EH (cell line): ENCODE measurements around the gene CFAP157.

Experiments used
- DNase-seq: peaks from one replicate; pipeline ENCODE4 v3.0.0-alpha.2; 2015; ENCODE audit warnings: low read depth

The CFAP157 gene

DNA sequence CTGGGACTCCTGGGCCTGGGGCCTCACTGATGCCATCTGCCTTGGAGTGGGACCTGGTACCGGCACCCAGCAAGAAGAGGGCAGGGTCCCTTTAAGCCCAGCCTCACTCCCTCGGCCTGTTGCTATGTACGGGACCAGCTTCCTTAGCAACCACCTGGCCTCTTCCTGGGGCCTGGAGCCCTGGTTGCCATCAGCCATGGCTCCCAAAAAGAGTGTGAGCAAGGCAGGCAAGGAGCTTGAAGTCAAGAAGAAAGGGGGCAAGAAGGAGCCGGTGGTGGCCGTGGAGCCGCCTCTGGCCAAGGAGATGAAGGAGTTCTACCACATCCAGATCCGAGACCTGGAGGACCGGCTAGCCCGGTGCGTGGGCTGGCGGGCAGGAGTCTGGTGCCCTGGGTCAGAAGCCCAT is at the start of gene CFAP157:
TSS of gene CFAP157 (plus strand) at position 153 of the 406 bp plus-strand sequence. CDS start at position 197, 44 bp downstream.
- no peak for DNase-seq

DNA sequence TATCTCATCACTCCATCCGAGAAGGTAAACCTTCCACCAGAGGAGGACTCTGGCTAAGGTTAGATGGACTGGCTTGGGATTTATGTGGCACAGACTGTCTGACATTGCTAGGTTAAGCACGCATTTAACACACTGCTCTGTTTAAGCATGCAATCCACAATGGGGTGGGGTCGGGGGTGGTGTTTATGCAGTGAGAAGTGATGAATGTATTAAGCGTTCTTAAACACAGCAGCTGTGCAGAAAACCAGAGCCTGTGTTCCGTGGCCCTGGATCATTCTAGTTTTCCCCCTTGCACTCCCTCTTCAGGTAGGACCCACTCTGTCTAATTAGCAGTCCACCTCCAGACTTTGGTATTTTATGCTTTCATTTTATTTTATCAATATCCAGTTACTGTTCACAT is 48.4 kb upstream of the CFAP157 start:
- DNase-seq = no peak

DNA sequence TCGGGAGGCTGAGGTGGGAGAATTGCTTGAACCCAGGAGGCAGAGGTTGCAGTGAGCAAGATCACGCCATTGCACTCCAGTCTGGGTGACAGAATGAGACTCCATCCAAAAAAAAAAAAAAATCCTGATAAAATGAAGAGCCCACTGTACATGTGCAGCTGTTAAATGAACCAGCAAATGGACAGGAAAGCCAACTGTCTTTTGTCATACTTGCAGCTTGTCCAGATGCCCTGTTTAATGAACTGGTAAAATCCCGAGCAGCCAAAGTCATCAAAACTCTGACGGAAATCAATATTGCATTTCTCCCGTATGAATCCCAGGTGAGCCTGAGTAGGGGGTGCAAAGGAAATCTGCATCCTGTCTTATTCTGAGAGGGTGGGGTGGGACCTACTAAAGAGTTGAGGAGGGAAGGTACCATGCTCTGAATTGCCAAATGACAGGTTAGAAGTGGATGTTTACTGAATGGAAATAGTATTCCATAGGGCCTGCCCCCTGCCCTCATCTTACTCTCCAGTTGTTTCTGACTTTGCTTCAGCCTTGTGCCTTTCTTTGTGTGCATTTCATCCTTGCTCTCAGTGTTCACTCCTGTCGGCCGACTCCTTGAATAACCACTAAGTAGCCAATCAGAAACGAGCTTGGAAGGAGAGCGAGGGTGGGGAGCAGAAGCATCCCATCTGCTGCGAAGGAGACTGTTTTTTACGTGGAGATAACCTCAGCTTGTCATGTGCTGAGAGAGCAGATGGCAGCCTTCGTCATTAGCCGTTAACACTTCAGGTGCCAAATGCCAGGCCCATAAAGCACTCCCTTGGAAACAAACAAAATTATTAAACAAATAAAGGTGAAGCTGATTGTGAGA is 45.7 kb upstream of the CFAP157 start:
- DNase-seq = no peak

DNA sequence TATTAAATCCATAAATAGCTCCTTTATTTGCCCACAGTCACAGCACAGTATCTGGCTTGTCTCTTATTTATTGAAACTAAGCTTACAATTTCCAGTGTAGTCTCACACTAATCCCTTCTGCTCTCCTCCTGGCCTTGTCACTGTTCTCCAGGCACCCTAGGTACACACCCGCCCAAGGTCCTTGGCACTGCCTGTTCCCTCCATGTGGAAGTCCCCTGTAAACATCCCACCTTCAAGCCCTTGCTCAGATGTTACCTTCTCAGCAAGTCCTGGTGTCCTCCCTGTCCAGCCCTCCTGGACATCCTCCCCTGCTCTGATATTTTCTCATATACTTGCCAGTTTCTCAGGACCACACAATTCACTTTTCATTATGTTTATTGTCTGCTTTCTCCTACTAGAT is 44.2 kb upstream of the CFAP157 start:
- no peak for DNase-seq

DNA sequence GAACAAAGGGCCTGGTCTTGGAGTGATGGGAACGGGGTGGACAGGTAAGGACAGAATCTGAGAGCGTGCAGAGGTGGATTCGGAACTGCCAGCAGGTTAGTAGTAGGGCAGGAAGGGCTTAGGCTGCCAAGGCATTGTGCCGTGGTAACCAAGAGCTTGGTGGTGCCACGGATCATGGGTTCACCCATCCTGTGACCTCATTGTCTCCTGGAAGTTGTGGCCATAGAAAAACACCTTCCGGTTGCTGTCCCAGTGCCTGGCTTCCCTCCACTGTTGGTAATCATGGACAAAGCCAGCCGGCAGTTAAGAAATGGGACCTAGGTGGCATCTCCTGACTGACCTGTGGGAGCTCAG is 42.5 kb upstream of the CFAP157 start:
- DNase-seq = no peak

DNA sequence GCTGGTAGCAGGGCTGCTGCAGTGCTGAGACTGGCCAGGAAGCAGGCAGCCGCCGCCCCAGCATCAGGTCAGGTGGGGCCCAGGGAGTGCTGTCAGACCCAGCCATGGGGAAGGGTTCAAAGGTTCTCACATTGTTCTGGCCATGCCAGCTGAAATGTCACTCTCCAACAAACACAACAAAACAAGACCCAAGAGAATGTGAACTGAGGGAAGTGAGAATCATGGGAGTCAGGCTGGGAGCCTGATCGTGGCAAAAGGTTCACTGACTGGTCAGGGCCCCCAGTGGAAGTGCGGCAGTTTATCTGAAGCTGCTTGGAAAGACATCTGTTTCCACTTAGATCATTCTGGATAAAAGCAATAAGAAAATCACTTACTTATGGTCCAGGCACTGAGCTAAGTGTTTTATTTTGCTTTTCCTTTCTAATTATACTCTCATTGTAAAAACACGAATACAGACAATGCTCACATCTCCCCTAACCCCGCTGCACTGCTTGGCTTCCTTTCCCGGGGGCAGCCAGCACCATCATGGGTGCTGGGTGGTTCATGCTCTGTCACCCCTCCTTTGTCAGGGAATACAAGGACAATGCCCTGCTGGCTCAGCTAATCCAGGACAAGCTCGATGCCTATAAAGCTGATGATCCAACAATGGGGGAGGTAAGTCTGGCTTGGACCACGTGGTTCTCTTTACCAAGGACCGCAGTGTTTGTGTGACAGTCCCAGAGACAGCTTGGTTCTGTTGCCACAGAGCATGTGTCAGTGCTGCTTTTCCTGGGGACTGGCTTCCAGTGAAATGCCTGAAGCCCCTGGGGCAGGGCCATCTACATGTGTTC is 41.9 kb upstream of the CFAP157 start:
- peak; percentile 85 for DNase-seq

DNA sequence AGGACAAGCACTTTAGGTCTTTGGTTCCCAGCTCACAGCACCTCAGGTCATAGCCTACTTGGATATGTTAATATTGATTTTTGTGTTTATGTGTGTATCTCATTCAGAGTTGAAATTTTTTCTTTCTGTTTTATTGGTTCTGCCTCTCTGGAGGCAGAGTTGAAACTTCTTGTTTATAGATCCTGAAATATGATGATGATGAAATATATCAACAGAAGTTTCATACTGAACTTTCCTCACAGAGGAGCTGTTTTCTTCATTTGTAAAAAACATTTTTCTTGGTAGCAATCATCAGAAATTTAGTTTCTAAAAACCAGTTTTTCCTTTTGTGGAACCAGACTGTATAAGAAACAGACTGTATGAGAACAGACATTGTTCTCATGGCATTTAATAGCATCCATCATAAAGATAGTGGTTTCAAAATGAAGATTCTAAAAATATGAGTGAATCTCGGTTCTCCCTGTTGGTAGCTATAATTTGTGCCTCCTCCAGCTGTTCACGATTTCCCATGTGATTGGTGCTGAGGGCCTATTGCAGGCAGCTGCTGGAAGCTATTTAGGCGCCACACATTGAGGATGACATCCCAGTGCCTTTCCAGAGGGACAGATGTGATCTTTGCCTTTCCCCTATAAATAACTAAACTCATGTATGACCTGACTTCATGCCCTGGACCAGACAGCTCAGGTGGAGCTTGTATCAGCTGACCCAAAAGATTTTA is 39.5 kb upstream of the CFAP157 start:
- no peak for DNase-seq

DNA sequence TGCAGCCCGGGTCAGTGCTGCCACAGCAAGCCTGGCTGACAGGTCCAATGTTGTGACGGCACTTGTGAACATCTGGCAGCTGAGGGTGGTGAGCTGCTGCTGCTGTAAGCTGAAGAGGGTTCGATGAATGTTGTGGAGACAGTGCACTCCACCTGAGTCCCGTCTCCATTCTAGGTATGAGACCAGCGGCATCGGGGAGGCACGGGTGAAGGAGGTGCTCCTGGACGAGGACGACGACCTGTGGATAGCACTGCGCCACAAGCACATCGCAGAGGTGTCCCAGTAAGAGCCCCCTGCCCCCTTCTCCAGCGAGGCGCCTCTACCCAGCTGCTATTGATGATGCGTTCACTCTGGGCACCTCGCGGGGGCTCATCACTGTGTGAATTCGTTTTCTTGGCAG is 38.9 kb upstream of the CFAP157 start:
- no peak for DNase-seq

DNA sequence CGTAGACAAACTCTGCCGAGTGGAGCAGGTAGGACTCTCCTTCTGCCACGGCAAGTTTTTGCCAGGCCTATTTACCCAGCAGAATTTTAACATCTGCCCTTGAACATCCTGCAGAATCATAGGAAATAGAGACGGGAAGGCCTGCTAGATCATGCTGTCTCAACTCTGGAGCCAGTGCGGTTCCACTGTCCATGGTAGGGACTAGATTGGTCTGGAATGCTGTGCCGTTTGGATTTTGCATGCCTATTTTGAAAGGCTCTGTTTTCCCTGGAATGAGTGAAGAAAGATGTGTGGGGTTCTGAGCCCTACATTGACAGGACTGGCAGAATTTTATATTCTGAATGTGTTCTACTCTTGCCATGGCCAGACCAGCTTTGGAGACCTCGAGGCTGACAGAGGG is 33.6 kb upstream of the CFAP157 start:
- DNase-seq = no peak

DNA sequence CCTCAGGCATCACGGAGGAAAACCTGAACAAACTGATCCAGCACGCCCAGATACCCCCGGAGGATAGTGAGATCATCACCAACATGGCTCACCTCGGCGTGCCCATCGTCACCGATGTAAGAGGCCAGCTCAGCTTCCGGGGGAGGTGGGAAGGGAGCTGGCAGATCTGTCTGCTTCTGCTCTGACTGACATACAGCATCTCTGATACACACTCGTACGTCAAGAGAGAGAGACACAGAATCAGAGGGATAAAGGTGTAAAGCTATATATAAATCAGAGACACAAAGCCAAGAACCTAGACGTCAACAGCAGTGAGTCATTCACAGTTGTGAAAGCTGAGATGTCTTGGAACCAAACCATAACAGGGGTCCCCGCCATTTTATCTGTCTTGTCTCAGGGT is 30.1 kb upstream of the CFAP157 start:
- DNase-seq = no peak

DNA sequence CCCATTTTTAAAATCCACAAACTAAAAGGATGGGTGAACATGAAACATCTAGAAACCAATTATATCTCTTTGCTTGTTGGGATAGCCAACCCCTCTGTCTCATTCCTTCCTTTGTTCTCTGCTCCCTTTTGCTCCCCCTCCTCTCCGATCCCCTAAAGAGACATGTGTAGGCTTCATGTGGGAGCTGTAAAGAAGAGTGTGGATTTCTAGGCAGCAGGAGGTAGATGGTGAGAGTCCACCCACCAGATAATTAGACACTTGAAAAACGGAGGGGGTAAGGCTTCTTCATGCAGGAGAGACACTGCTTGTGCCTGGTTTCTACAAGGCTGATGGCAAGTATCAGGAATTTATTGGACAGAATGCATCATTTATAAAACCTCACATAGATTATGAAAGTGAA is 27.3 kb upstream of the CFAP157 start:
- DNase-seq = no peak

DNA sequence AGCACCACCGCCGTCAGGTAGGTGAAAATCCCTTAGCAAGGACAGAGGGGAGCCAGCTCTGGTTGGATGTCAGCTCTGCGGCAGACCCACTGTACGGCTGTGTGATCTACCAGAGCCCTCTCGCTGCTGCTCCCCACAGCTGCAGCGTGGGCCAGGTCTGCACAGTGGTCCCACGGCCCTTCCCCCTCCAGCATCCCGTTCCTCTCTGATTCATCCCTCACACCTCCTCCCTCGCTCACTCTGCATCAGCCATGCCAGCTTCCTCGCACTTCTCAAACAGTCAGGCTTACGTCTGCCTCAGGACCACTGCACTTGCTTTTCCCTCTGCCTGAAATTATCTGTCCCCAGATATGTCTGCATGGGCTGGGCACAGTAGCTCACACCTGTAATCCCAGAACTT is 26.6 kb upstream of the CFAP157 start:
- no peak for DNase-seq

DNA sequence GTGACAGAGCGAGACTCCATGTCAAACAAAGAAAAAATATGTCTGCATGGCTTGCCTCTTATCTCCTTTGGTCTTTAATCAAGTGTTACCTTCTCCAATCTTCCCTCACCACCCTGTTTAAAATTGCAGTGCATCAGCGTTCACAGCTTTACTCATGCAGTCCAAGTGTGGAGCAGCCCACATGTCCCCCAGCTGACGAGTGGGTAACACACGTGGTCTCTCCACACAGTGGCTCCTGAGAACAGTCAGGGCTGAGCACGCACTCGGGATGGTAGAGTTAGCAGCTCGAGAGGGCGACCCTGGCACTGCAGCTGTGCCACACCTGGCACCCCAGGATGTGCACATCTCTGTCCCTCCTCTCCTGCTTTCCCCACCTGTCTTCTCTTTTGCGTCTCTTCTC is 25.9 kb upstream of the CFAP157 start:
- no peak for DNase-seq

DNA sequence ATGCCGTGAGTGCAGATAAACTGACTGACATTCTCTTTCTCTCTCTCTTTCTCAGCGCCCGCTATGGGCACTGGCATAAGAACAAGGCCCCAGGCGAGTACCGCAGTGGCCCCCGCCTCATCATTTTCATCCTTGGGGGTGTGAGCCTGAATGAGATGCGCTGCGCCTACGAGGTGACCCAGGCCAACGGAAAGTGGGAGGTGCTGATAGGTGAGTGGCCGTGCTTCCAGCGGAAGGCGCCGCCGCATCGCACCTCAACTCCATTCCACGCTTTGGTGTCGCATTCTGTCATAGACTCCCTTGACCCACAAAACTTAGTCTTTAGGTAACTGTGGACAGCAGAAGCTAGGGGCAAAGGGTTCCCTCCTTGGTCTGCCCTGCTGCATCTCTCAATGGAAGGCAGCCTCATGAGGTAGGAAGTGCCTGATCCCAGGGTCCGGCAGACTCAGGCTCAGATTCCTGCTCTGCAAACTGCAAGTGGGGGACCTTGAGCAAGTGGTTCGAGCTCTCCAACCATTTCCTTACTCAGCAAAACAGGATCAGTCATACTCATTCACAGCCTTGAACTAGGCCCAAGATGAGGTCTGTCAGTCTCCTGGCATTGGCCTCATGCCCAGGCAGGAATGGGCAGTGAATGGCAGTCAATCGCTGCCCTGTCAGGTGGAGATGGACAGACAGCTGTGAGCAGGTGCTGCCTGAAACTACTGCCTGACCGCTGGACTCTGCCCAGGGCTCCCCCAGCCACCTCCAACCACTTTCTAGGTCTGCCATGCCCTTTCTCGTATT is 24.2 kb upstream of the CFAP157 start:
- no peak for DNase-seq

DNA sequence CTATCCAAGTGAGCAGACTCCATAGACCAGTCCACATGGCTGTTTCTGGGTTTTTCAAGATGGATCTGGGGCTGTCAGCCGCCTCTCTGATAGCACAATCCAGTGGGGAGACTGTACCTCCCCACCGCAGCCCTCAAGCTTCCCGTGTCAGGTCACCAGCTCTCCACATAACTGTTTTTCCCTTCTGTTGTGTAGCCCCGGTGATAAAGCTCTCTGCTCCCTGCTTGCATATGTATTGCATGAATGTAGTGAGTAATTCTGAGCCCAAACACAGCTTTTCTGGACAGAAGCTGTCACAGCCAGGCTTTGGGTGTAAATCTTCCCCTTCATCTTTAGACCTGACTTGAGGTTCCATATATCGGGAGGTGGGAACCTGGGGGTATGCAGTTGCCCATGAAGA is 23.1 kb upstream of the CFAP157 start:
- peak; percentile 87 for DNase-seq

DNA sequence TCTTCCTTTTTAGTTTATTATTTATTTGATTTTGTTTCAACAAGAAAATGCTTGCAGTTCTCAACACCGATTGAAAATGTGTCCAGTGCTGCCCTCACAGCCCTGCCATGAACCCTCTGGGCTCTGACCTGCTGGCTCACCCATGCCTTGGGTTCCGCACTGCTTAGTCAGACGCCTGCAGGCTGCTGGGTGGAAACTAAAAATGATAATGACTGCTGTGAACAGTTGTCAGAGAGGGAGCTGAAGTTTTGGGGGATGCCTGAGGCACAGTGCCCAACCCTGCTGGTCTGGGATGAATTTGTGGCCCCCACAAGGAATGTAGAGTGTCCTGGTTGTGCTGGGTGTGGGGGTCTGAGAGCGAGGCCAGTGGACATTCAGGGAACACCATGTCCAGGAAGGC is 22.2 kb upstream of the CFAP157 start:
- DNase-seq = peak; percentile 92

DNA sequence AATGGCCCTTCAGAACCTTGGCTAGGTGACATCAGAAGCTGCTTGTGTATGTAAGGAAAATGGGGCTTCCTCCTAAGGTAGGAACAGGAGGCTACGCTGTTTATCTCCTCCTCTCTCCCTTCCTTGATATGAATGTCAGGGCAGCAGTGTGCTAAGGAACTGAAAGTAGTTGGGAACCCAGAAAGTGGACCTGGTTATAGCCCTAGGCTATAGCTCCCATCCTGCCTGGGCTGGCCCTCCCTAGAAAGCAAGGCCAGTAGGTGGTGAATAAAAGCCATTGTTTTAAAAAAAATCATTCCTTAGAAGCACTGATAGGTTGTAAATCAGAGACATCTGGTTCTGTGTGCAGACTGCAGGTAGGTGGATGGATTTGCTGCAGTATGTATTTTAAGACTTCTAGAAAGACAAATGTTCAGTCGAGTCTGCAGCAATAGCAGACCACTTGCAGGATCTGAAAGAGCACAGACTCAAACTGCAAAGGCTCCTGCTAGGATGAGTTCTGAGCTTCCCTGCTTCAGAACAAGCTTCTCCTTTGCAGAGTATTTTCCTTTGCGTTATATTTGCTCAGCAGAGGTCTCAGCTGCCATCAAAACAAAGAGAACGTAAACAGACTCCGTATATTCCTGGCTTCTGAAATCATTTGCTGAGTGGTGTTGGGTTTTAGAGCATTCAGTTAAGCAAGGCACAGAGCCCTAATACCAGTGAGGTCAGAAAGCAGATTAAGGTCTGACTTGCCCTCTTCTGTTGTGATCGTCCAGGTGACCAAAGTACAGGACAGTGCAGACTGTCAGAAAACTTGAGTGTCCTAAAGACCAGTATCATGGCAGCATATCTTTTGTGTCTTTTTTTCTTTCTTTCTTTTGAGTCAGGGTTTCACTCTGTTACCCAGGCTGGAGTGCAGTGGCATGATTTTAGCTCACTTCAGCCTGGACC is 20.1 kb upstream of the CFAP157 start:
- DNase-seq = no peak

DNA sequence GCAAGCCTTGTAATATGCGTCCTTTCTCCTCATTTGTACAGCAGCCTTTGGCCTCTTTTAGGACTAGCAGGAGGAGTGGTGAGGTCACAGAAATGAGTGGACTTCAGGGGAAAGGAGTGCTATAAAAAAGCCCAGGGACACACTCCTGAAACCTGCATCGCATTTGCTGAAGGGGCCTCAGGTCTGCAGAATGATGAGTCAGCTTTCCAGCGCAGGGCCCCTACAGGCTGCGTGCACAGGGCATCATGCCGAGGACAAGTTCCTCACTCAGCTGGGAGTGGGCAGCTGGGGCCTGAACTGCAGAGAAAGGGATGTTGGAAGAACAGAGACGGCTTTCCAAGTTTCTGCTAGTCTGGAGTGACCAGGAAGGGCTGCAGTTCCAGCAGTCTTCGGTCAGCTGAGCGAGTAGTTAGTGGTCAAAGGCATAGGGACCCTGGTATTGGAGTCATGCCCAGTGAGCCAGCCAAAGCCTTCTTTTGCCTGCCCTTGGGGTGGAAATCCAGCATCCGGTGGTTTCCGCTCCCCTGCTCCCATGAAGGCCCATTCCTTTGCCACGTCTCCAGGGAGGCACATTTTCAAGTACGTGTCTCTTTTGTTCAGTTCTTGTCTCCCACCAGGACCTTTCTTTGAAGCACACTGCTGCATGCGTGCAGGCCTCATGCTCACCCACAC is 17.3 kb upstream of the CFAP157 start:
- DNase-seq = no peak

DNA sequence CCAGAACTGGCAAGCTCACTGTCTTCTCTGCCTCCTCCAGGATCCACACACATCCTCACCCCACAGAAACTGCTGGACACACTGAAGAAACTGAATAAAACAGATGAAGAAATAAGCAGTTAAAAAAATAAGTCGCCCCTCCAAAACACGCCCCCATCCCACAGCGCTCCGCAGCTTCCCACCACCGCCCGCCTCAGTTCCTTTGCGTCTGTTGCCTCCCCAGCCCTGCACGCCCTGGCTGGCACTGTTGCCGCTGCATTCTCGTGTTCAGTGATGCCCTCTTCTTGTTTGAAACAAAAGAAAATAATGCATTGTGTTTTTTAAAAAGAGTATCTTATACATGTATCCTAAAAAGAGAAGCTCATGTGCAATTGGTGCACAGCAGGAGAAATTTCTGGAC is 16.1 kb upstream of the CFAP157 start:
- DNase-seq = no peak

DNA sequence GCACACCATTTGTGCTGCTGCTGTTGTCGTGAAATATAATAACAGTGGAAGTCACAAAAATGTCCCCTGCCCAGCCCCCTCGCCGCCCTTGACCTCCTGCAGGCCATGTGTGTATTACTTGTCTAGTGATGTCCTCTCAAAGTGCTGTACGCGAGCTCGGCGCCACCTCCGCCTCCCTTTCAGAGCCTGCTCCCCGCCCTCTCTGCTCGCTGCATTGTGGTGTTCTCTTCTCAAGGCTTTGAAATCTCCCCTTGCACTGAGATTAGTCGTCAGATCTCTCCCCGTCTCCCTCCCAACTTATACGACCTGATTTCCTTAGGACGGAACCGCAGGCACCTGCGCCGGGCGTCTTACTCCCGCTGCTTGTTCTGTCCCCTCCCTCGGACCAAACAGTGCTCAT is 14.7 kb upstream of the CFAP157 start:
- DNase-seq = no peak
